Hematopoietic multipotent progenitor cell treated with erythropoietin and hydrocortisone succinate and interleukin-3 and kit ligand, for 8 days (in vitro differentiated cells): ENCODE data around the gene CSNK2A1.
"Not testable (repeated sequence)": the region's sequence is repeated elsewhere in the genome, so short reads cannot be mapped to it uniquely, and the experiment has no call there.

Experiments used
- DNase-seq: peaks from one replicate; pipeline ENCODE4 v3.0.0-alpha.2; 2015

Gene CSNK2A1

DNA sequence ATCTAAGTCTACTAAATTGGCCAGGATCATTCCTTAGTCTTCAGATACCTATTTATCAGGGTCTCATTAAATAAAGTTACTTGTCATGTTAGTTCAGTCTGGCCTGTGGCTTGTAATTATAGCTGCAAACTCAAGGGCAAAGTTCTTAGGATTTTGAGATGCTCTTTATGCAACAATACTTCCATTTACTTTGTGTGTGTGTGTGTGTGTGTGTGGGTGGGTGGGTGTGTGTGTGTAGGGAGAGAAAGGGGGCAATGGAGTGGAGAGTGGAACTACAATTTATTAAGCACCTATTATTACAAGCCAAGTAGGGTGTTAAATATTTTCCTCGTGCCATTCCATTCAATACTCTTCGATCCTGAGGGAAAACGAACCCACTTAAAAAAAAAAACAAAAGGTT, 63.5 kb downstream of the CSNK2A1 start:
- DNase-seq: no peak

DNA sequence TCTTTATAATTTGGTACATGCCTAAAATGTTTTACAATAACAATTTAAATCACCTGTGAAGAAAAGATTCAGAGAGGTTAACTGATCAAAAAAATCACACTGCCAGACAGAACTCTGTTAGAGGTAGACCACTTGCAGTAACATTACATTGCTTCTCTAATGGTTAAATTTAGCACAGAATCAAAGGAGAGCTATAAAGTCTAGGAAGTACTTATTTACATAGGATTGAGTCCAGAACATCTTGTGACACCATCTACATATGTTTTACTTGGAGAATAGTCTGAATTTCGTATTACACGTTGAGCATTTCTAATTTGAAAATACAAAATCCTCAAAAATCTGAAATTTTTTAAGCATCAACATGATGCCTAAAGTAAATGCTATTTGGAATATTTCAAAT, 64.1 kb downstream of the CSNK2A1 start:
- DNase-seq: no peak

GRCh38 chr20:478949-479429, 64.6 kb downstream of the CSNK2A1 start:
- DNase-seq: peak; percentile 83

DNA sequence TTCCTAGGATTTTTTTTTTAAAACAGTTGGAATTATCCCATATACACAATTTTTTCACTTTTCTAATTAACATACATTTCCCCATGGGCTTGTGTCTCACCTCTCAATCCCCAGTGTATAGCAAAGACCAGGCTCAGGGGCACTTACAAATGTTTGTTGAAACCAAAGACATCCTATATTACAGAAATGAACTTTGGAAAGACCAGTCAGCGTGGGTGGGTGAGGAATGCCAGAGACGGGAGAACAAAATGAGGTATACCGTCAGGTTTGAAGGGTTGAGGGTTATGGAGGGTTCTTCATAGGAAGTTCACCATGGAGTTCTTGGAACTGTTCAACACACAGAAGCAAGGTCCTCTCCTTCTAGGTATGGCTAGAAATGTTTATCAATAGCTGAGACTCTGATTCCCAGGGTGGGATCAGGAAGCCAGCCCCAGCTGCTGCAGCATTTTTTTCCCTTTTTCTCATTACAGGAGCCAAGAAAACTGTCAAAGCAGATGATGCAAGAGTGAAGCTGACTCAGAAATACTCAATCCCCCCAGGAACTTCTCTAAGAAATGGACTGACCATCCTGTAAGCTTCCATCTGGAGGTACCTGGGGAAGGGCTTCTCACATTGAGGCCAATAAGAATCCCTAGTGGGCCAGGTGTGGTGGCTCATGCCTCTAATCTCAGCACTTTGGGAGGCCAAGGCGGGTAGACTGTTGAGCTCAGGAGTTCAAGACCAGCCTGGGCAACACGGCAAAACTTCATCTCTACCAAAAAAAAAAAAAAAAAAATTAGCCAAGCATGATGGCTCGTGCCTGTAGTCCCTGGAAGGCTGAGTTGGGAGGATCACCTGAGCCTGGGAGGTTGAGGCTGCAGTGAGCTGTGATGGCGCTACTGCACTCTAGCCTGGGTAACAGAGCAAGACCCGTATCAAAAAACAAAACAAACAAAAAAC, 65.3 kb downstream of the CSNK2A1 start:
- no peak for DNase-seq

DNA sequence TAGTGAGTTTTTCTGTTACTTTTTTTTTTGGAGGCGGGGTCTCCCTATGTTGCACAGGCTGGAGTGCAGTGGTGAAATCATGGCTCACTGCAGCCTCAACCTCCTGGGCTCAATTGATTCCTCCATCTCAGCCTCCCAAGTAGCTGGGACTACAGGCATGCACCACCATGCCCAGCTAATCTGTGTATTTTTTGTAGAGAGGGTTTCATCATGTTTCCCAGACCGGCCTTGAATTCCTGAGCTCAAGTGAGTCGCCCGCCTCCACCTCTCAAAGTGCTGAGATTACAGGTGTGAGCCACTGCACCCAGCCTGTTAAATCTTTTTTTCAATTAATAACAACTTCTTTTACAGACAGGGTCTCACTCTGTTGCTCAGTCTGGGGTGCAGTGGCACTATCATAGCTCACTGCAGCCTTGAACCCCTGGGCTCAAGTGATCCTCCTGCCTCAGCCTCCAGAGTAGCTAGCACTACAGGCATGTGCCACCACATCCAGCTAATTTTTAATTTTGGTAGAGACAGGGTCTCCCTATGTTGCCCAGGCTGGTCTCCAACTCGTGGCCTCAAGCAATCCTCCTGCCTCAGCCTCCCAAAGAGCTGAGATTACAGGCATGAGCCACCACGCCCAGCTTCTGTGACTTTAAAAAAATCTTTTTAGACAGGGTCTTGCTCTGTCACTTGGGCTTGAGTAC, 66.9 kb downstream of the CSNK2A1 start:
- DNase-seq: not testable (repeated sequence)

DNA sequence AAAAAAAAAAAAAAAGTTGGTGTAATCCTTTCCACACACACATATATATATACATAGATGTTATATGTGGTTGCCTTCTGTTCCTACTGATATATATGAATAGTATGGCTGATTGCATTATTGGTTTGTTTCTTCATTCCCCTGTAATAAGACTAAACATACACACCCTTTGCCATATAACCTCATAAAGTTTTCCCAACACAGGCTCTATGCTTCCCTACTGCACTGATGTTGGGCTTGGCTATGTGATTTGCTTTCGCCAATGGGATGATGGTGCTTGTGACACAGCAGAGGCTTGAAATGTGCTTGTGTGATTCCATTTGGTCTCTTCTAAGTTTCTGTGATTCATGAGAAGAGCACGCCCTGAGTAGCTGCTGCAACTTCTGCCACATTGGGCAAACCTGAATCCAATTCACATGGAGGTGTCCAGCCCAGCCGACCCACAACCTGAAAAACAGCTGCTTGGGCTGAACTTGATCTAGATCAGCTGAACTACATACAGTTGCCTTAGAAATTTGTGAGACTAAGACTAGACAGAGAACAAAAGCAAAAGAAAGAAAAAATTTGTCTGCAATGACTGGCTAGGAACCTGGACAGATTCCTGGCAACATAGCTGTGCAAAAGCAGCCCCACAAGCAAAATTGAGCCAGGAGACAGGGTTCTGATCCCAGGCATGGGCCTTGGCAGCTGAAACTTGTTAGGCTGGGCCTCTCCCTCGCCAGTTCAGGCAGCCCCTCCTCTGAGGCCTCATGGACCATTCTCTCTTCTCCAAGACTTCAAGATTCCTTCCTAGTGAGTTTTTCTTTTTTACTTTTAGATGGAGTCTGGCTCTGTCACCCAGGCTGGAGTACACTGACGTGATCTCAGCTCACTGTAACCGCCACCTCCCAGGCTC, 67.9 kb downstream of the CSNK2A1 start:
- DNase-seq: no peak

GRCh38 chr20:474581-474980, 69.0 kb downstream of the CSNK2A1 start:
- DNase-seq: no peak

- DNase-seq: no peak
These were observed 70.7 kb downstream of the CSNK2A1 start for GRCh38 chr20:472889-473292.

GRCh38 chr20:472137-472846, 71.3 kb downstream of the CSNK2A1 start:
- no peak for DNase-seq

DNA sequence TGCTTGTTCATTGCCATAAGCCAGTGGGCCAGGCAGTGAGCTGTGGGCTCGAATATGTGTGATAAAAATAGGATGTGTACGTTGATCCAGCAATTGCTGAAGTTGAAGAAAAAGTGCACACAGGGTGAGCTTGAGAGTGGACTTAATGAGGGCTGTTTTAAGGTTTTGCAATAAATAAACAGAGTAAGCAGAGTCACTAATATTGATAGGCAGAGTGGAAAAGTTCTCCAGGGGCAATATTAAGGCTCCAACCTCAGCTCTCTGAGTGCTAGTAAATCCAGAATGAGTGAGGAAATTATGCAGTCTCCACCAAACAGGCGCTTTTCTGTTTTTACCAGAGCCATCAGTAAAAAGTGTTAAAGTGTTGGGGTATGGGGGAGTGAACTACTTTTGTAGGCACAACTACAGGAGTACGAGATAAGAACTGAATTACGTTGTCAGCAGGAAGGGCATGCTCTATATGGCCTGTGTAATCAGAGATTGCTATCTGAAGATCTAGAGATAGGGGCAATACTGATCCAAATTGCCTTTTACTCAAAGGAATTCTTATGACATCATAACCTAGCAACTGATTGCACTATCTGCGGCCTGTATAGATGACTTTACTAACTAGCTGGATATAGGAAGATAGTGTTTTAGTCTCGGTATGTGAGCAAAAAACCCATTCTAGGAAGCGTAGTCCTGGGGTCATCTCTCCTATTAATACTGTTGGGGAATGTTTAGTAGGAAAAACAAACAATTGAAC, 73.7 kb downstream of the CSNK2A1 start:
- no peak for DNase-seq

DNA sequence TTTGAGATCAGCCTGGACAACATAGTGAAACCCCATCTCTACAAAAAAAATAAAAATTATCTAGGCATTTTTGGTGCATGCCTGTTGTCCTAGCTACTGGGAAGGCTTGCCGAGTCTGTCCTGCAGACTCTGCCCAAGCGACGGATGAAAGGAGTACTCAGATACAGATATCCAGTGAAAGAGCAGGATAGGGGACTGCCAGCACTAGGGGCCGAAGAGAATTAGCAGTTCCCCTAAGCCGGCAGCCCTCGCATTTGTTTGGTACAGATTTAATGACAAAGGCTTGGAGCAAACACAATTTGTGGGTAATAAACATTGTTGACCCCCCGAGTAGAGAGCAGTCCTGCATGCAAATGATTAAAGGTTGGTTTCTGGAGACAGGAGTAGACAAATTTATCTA, 75.8 kb downstream of the CSNK2A1 start:
- no peak for DNase-seq

- DNase-seq: peak; percentile 88
These were observed 81.2 kb downstream of the CSNK2A1 start, which contains the start of gene TBC1D20 for GRCh38 chr20:462199-462991. Gene TBC1D20 (minus strand): TSS chr20:462533. CDS start chr20:462405, 128 bp downstream.

GRCh38 chr20:461254-462198, 82.1 kb downstream of the CSNK2A1 start:
- DNase-seq: peak; percentile 50

- peak; percentile 60 for DNase-seq
These were observed 82.9 kb downstream of the CSNK2A1 start for GRCh38 chr20:460707-461106.

- DNase-seq: peak; percentile 76
These were observed 83.4 kb downstream of the CSNK2A1 start for GRCh38 chr20:460180-460579.

DNA sequence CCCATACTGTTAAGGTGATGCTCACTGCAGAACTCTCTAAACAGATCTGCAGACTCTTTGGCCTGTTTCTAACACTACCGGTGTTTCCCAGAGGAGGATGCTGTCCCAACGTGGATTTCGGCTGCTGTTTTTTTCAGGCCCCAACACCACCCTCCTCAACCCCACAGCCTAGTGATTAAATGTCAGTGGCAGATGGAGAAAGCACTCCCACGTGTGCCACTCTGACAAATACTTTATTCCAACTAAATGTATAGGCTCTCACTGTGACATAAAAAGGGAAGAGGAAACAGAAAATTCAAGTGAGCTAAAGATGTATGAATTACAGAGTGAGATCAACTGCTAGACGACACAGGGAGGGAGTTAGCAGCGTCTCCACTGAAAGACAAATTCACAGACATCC, 84.8 kb downstream of the CSNK2A1 start:
- DNase-seq: no peak

DNA sequence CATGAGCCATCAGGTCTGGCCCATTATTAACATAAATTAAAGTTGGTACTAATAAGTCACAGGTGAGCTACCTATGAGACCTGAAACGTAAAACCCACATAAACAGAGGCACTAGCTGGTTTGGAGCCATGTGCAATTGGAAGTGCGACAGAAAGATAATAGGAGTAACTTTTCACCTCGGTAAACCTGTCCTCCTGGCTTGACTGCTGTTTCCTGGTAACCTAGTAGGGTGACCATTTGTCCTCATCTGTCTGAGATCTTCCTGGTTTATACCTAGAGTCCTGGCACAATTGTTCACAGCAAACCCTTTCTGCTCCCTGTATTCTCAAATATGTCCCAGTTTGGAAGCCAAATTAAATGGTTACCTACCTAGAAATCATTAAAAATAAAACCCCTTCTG, 88.6 kb downstream of the CSNK2A1 start:
- no peak for DNase-seq

DNA sequence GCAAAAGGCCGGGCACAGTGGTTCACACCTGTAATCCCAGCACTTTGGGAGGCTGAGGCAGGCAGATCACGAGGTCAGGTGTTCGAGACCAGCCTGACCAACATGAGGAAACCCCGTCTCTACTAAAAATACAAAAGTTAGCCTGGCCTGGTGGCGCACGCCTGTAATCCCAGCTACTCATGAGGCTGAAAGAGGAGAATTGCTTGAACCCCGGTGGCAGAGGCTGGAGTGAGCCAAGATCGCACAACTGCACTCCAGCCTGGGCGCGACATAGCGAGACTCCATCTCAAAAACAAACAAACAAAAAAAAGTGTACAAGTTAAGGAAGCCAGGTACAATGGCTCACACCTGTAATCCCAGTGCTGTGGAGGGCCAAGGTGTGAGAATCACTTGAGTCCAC, 91.6 kb downstream of the CSNK2A1 start:
- not testable (repeated sequence) for DNase-seq
